ENCODE data around the gene MORC2.

The MORC2 gene

GRCh38 chr22:30918761-30919160 is 49.8 kb downstream of the MORC2 start:
- no peak for DNase-seq

GRCh38 chr22:30910358-30910757 is 58.2 kb downstream of the MORC2 start:
- no peak for DNase-seq

- DNase-seq = no peak
Measured at GRCh38 chr22:30909306-30909705, 59.3 kb downstream of the MORC2 start.

GRCh38 chr22:30908051-30908461 is 60.5 kb downstream of the MORC2 start:
- no peak for DNase-seq

GRCh38 chr22:30906946-30907345 is 61.6 kb downstream of the MORC2 start:
- DNase-seq = no peak

DNA sequence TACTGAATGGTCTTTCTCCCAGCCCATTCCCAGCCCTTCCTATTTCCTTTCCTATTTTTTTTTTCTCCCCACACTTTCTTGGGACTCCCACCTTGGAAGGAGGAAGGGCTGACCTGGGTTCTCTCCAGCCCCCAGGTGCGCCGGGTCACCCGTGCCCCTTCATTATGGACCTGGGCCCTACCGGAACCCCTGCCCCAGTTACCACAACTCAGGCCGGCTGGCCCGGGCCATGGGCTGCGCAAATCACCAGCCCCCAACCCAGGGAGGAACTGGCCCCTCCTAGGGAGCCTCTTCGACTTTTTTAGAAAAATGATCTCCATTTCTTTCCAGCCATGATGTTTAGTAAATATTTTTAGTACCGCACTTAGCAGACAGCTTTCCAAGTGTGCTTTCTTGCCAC is 62.2 kb downstream of the MORC2 start:
- DNase-seq = no peak

GRCh38 chr22:30905696-30906341 is 62.8 kb downstream of the MORC2 start:
- no peak for DNase-seq

DNA sequence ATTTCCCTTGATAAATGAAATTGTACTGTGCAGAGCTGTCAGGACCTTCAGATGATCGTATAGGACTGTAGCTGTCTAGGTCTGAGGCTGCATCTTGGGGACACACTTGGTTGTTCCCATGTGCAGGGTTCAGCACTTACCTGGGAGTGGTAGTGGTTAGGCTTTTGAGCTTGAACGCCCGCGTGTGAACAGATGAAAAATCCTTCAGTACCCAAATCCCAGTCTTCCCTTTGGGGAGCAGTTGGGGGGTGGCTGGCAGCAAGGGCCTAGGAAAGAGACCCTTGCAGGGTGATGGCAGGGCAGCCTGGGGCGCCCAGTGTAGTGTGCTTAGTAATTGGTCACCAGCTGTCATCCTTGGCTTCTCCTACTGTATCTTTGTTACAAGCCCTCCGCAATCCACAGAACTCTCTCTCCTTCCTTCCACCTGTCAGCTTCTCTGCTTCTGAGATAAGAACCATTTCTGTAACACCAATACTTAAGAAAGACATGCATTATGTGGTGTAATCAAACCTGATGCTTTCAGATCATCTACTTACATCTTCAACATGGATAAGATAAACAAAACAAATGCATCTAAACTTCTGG is 64.6 kb downstream of the MORC2 start:
- no peak for DNase-seq

- DNase-seq = no peak
Measured at GRCh38 chr22:30902496-30903357, 65.8 kb downstream of the MORC2 start.

DNA sequence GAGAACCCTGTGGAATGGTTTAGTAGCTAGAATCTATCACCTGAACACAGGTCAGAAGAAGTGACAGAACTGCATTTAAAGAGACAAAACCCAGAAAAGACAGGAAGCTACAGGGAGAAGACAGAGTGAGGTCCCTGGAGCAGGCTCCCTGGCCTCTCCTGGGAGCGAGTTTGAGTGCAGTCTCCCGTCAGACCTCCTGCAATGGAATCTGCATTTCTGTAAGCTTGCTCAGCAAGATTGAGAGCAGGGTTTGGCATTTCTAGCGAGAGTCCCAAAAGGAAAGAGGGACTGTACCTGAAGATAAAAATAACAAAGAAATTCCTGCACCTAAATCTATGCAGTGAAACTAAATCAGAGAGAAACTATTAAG is 74.2 kb downstream of the MORC2 start:
- DNase-seq = no peak

GRCh38 chr22:30893434-30894370 is 74.9 kb downstream of the MORC2 start:
- DNase-seq = no peak

- no peak for DNase-seq
Measured at GRCh38 chr22:30892731-30893221, 75.8 kb downstream of the MORC2 start.

GRCh38 chr22:30892286-30892685 is 76.3 kb downstream of the MORC2 start:
- no peak for DNase-seq

DNA sequence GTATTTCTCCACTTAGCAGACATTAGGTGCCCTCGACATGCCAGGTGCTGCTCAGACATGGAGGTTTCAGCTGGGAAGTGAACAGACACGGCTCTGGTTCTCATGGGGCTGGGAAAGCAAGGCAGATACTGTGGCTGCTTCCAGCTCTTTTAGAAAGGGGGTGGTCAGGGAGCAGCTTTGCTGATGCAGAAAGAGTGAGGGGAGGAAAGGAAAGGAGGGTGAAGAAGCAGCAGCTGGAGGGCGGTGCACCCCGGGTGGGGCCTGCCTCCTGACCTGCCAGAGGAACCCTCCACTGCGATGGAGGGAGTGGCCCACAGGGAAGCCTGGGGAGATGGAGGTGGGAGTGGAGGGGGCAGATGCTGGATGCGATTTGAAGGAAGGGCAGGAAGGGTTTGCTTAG is 76.8 kb downstream of the MORC2 start:
- DNase-seq = no peak

GRCh38 chr22:30891443-30891755 is 77.2 kb downstream of the MORC2 start:
- DNase-seq = no peak

GRCh38 chr22:30890686-30891442 is 77.7 kb downstream of the MORC2 start:
- DNase-seq = no peak

DNA sequence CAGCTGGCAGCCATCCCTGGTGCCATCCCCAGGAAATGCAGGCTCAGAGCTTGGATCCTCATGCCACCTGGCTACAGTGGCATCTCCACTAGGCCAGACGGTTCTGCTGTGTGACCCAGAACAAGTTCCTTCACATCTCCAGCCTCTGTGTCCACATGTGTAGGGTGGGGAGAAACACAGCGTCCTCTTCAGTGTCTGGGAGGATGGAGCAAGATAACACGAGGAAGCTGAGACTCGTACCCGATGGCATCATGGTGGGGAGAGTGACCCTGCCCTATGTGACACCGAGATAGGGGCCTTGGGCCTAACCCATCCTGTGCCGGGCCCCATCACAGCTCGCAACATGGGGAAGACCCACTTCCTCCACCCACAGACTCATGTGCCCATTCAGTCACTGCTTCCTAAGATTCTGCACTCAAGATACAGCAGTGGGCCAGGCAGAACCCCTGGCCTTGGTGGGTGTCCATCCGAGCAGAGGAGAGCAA is 78.5 kb downstream of the MORC2 start:
- no peak for DNase-seq

DNA sequence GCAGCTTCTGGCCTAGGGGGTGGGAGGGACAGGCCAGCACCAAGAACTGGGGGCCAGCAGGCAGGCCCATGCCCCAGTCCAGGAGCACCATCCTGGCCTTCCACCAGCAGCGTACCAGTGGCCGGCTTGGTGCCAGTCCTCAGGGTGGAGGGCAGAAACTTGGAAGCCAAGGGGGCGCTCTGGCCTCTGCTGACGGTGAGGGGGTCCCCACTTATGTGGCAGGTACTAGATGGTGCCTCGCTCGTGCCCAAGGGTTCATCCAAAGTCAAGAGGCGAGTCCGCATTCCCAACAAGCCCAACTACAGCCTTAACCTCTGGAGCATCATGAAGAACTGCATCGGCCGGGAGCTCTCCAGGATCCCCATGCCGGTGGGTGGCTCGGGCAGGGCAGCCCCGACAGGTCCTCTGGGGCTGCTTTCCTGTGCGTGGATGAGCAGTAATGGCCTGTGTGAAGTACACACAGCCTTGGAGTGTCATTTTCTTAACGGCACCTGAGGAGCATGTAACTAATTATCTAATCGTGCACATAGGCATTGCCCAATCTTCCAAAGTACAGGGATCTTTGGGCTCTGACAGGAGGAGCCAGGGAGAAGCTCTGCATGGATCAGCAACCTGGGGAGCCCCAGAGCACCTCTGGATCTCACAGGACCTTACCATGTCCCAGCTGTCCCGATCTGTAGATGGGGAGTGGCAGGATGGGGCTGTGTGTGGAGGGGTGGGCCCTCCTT is 79.1 kb downstream of the MORC2 start:
- DNase-seq = no peak

DNA sequence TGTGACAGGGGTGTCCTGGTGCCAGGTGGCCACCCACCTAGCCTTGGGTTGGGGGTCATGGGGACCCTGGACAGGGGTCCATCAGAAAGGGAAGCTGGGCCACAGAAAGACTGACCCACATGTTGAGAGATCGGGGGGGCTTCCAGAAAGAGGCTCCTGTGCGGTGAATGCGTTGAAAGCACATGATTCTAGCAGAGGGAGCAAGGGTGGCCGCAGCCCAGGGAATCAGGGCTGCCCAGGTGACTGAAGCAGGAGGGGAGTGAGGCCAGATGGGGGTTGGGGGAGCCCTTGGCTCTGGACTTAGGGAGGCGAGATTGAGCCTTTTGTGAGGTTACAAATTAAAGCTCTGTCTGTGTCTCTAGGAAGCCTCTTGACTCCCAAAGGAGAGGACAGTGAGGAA is 80.7 kb downstream of the MORC2 start:
- DNase-seq = no peak

DNA sequence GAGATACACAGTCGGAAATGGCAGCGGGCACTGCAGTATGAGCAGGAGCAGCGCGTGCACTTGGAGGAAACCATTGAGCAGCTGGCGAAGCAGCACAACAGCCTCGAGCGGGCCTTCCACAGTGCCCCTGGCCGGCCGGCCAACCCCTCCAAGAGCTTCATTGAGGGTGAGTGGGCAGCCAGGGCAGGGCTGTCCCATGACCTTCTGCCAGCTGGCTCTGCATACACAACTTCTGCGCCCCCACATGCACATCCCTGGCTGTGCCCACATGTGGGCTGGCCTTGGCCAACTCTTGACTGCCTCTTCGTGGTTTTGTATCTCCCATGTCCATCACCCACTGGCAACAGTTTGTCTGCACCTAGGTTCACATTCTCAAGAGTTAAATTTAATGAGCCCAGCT is 81.1 kb downstream of the MORC2 start:
- DNase-seq = no peak

GRCh38 chr22:30885591-30885990 is 83.0 kb downstream of the MORC2 start:
- DNase-seq = no peak

Measured in stimulated activated naive CD4-positive, alpha-beta T cell treated with Interleukin-2 at 50 U/mL for 16 hours (primary cell).